SU-DHL-6 (cell line): ENCODE data around the gene TYMS.

Experiments used
- EZH2phosphoT487 ChIP-seq: fragments of 200-600 bp; sonication (generic), shearing (Covaris generic); conservative IDR thresholded peaks from 2 replicates; pipeline ENCODE4 v1.6.1; 2018; ENCODE audit warnings: mild to moderate bottlenecking, antibody characterized with exemption, low read length, moderate library complexity, mixed read lengths
- TF ChIP-seq, protein P1 (sequence below): fragments of 200-600 bp; sonication (generic); IDR thresholded peaks from one replicate; pipeline ENCODE4 v1.5.1; 2017; ENCODE audit warnings: antibody characterized with exemption, mild to moderate bottlenecking, low read length, moderate library complexity; ENCODE audit not compliant: insufficient read depth, poor library complexity, severe bottlenecking

DNA sequence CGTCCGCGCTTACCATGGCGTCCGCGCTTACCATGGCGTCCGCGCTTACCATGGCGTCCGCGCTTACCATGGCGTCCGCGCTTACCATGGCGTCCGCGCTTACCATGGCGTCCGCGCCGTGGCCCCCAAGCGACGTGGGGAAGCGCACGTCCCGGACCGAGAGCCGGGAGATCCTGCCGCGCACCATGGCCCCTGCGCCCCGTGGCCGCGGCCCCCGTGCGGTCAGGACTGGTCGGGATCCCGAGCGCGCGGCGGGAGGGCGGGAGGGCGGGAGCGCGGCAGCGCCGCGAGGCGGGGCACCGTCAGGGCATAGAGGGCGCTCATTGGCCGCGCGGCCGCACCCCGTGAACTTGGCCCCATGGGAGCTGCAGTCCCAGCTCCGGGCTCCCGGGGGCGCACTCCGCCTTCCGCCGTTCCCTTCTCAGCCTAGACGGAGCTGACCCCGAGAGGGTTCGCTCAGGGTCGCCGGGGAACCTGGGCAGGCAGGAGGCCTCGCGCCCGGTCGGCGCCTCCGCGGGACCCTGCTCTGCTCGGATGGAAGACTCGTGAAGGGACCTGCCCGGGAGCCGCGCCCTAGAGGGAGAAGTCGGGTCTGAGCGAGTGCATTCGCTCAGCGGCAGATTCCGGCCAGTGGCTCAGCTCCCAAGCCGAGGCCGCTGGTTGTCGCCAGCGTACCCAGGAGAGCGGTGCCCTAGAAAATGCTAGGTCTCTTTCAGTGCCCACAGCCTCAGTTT, 55.1 kb downstream of the TYMS start, which contains the start of gene ENOSF1:
- TF ChIP-seq, protein P1, sequence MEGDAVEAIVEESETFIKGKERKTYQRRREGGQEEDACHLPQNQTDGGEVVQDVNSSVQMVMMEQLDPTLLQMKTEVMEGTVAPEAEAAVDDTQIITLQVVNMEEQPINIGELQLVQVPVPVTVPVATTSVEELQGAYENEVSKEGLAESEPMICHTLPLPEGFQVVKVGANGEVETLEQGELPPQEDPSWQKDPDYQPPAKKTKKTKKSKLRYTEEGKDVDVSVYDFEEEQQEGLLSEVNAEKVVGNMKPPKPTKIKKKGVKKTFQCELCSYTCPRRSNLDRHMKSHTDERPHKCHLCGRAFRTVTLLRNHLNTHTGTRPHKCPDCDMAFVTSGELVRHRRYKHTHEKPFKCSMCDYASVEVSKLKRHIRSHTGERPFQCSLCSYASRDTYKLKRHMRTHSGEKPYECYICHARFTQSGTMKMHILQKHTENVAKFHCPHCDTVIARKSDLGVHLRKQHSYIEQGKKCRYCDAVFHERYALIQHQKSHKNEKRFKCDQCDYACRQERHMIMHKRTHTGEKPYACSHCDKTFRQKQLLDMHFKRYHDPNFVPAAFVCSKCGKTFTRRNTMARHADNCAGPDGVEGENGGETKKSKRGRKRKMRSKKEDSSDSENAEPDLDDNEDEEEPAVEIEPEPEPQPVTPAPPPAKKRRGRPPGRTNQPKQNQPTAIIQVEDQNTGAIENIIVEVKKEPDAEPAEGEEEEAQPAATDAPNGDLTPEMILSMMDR, result no peak
- TF ChIP-seq EZH2phosphoT487, result no peak
